CD4-positive, alpha-beta T cell (primary cell): ENCODE measurements around the gene GRID1. TPM values are rescaled to one million over a fixed set of nuclear protein-coding genes. Genes with fewer than 3 reads are reported as not detected.

ENCODE experiments used
- ATAC-seq: fragments of 200-7000 bp; cut with Tn5 transposase; one replicate; pipeline ENCODE4 v1.10.0; 2022; ENCODE audit warnings: mild to moderate bottlenecking; ENCODE audit not compliant: poor library complexity
- CTCF ChIA-PET: fragments of 350-600 bp; sonication (Branson Sonifier 250); formaldehyde crosslinking; loops from one replicate; lab custom pipeline; 2021; ENCODE audit warnings: antibody characterized with exemption, inconsistent platforms; lab: Charles Lee
- POLR2A ChIA-PET: fragments of 350-600 bp; sonication (Branson Sonifier 250); formaldehyde crosslinking; loops from one replicate; lab custom pipeline; 2021; ENCODE audit warnings: antibody characterized with exemption, inconsistent platforms; lab: Charles Lee
- DNase-seq, 14 experiments: peaks; one replicate each; pipeline ENCODE4 v3.0.0-alpha.2; 2013 to 2020; ENCODE audit warnings: mixed read lengths in 2 of 14
- H3K27ac ChIP-seq, 2 donors: one replicate each; pipeline versions ENCODE4 v1.5.1 to v1.7.0; 2013; ENCODE audit warnings: low read length in 2 of 2, low read depth in 1 of 2, mild to moderate bottlenecking in 1 of 2
- H3K27me3 ChIP-seq, 2 experiments: 1 replicate in 1 of 2; 2 replicates in 1 of 2; pipeline versions ENCODE4 v1.6.1 to v1.7.0; 2013; ENCODE audit warnings: low read length in 2 of 2, control low read depth in 1 of 2, mild to moderate bottlenecking in 1 of 2, moderate library complexity in 1 of 2; ENCODE audit not compliant: insufficient read depth in 2 of 2, control insufficient read depth in 1 of 2
- H3K36me3 ChIP-seq: one replicate; pipeline ENCODE4 v1.6.1; 2013; ENCODE audit warnings: low read length, control low read depth; ENCODE audit not compliant: insufficient read depth
- H3K4me1 ChIP-seq: one replicate; pipeline ENCODE4 v1.6.1; 2013; ENCODE audit warnings: low read length, control low read depth; ENCODE audit not compliant: insufficient read depth
- H3K4me3 ChIP-seq: one replicate; pipeline ENCODE4 v1.5.1; 2013; ENCODE audit warnings: mild to moderate bottlenecking, low read length, moderate library complexity
- H3K9me3 ChIP-seq, 2 experiments: 1 replicate in 1 of 2; 2 replicates in 1 of 2; pipeline versions ENCODE4 v1.6.1 to v1.7.0; 2013; ENCODE audit warnings: low read length in 2 of 2, mild to moderate bottlenecking in 2 of 2, control low read depth in 1 of 2, moderate library complexity in 1 of 2; ENCODE audit not compliant: control insufficient read depth in 1 of 2, insufficient read depth in 1 of 2
- H3K27ac Mint-ChIP-seq: one replicate; pipeline ENCODE4 v1.8.0; 2020; ENCODE audit warnings: mixed read lengths
- H3K27me3 Mint-ChIP-seq: one replicate; pipeline ENCODE4 v1.8.0; 2021; ENCODE audit warnings: mixed read lengths
- H3K36me3 Mint-ChIP-seq: one replicate; pipeline ENCODE4 v1.8.0; 2021; ENCODE audit warnings: low read depth, mixed read lengths
- H3K4me1 Mint-ChIP-seq: one replicate; pipeline ENCODE4 v1.8.0; 2021; ENCODE audit warnings: low read depth, mixed read lengths
- H3K4me3 Mint-ChIP-seq: one replicate; pipeline ENCODE4 v1.8.0; 2020; ENCODE audit warnings: mild to moderate bottlenecking, mixed read lengths
- H3K9me3 Mint-ChIP-seq: one replicate; pipeline ENCODE4 v1.8.0; 2020; ENCODE audit warnings: mixed read lengths
- CTCF ChIP-seq: fragments of 200-600 bp; IDR thresholded peaks from one replicate; pipeline ENCODE4 v1.8.0; 2022; ENCODE audit warnings: antibody characterized with exemption, mild to moderate bottlenecking
- intact Hi-C, 2 experiments: fragments of 100-400 bp; cut with DNase I in 1 of 2; cut with micrococcal nuclease in 1 of 2; formaldehyde crosslinking; loops; one replicate each; pipeline versions ENCODE4 v1.15.1 to v1.9.0; 2023 to 2025; cut with DNase I, micrococcal nuclease
- total RNA-seq, 174 experiments: library from RNA in 2 of 174; stranded (reverse) in 2 of 174; gene quantifications; one replicate each; pipeline ENCODE4 v1.2.3 and lab custom pipeline; 2021 to 2026

The GRID1 gene
- total RNA-seq, 2 experiments from 2014 or later, result not detected

GRCh38 chr10:85873063-85873462, 493.5 kb downstream of the GRID1 start:
- Mint-ChIP-seq H3K36me3 (no peaks in the 10 kb centered on the region), H3K4me3 (no peak overlapping the region), H3K27ac (no peak overlapping the region), H3K27me3 (peaks cover 5% of the 10 kb centered on the region), H3K4me1 (no peaks in the 10 kb centered on the region), H3K9me3 (no peaks in the 10 kb centered on the region)
- H3K27me3 ChIP-seq, result no peaks in the 10 kb centered on the region
- ChIA-PET CTCF (no interaction called here), POLR2A (no interaction called here)
- TF ChIP-seq CTCF, result no peak
- H3K4me3 ChIP-seq, result no peak overlapping the region
- no peak overlapping the region for H3K27ac ChIP-seq
- DNase-seq (no peak), ATAC-seq (no peak)
- H3K4me1 ChIP-seq, result no peaks in the 10 kb centered on the region
- H3K9me3 ChIP-seq, result no peaks in the 10 kb centered on the region
- intact Hi-C loops, result no loop called here
- H3K36me3 ChIP-seq, result no peaks in the 10 kb centered on the region

- ATAC-seq (no peak), DNase-seq (no peak)
- TF ChIP-seq CTCF, result no peak
- intact Hi-C loops, result no loop called here
- H3K9me3 Mint-ChIP-seq, result no peaks in the 10 kb centered on the region
- Histone ChIP-seq H3K27me3 (no peaks in the 10 kb centered on the region), H3K9me3 (no peaks in the 10 kb centered on the region), H3K4me3 (no peak overlapping the region), H3K4me1 (no peaks in the 10 kb centered on the region), H3K27ac (no peak overlapping the region), H3K36me3 (no peaks in the 10 kb centered on the region)
- POLR2A ChIA-PET, result no interaction called here
- H3K4me1 Mint-ChIP-seq, result no peaks in the 10 kb centered on the region
- peaks cover 11% of the 10 kb centered on the region for H3K27me3 Mint-ChIP-seq
- H3K27ac Mint-ChIP-seq, result no peak overlapping the region
- CTCF ChIA-PET, result no interaction called here
- H3K4me3 Mint-ChIP-seq, result no peak overlapping the region
- H3K36me3 Mint-ChIP-seq, result no peaks in the 10 kb centered on the region
Observed at GRCh38 chr10:85868627-85869499, 497.7 kb downstream of the GRID1 start.

- no peak overlapping the region for H3K27ac Mint-ChIP-seq
- ChIA-PET POLR2A (no interaction called here), CTCF (no interaction called here)
- H3K4me3 ChIP-seq, result no peak overlapping the region
- peaks cover 19% of the 10 kb centered on the region for H3K27me3 Mint-ChIP-seq
- no peak for TF ChIP-seq CTCF
- no peaks in the 10 kb centered on the region for H3K4me1 ChIP-seq
- no peaks in the 10 kb centered on the region for H3K9me3 Mint-ChIP-seq
- H3K36me3 ChIP-seq, result no peaks in the 10 kb centered on the region
- peaks cover 0 to under 1% of the 10 kb centered on the region in 2 experiments for H3K9me3 ChIP-seq
- DNase-seq (no peak), ATAC-seq (no peak)
- no peak overlapping the region for H3K4me3 Mint-ChIP-seq
- H3K27ac ChIP-seq, result no peak overlapping the region
- H3K27me3 ChIP-seq, result no peaks in the 10 kb centered on the region
- no peaks in the 10 kb centered on the region for H3K4me1 Mint-ChIP-seq
- H3K36me3 Mint-ChIP-seq, result no peaks in the 10 kb centered on the region
- intact Hi-C loops, result no loop called here
Observed at GRCh38 chr10:85864868-85865526, 501.6 kb downstream of the GRID1 start.
